SK-N-MC (cell line): ENCODE results near the gene LPAR3.

Experiments
- EZH2 ChIP-seq: fragments of 200-600 bp; sonication (generic); IDR thresholded peaks from one replicate; pipeline ENCODE4 v1.6.1; 2017; ENCODE audit warnings: antibody characterized with exemption
- POLR2AphosphoS5 ChIP-seq: IDR thresholded peaks from 2 replicates; pipeline ENCODE4 v1.6.1; 2012; ENCODE audit warnings: mild to moderate bottlenecking, low read depth, low read length, borderline replicate concordance

DNA sequence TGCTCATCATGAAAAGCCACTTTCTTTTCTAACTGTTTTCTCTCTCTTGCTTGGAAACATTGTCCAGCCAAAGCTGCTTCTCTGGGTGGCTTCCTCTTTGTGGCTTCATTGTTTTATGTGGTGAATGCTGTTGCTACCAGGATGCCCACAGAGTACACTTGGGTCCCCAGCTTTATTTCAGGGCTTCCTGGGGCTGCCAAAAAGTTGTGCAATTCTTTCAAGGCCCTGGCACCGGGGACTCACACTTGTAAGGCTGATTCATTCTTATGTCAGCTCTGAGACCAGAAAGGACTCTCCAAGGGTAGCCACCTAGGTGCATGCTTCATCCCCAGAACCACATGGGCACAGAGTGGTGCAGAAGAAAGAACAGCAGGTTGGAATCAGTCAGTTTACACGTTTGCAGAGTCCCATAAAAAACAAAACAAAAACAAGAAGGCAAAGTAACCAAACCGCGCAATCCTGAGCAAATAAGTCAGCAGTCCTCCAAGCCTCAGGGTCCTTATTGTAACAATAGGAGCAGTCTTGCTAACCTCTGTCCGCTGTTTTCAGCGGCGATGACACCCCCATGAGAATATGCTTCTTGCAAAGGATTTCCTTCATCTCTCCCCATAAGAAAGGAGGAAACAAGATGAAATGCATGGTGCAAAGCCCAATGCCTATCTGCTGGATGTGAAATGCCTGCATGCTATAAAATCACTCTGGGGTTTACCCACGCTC lies 112.8 kb downstream of the LPAR3 start:
- TF ChIP-seq EZH2: no peak
- TF ChIP-seq POLR2AphosphoS5: no peak
